Measurements from ENCODE around the gene ABHD10.
A peak's percentile ranks its signal among the peaks of the same experiment; 100 is the strongest.

ABHD10 gene

GRCh38 chr3:112000966-112001365 lies 22.1 kb downstream of the ABHD10 start:
- peak; percentile 89 for DNase-seq (ENCODE audit: low read depth, low spot score)

- peak; percentile 55 for DNase-seq (ENCODE audit: low read depth, low spot score)
Measured at GRCh38 chr3:112001526-112001925, 22.7 kb downstream of the ABHD10 start.

GRCh38 chr3:112002096-112002971 lies 23.5 kb downstream of the ABHD10 start:
- no peak for DNase-seq (ENCODE audit: low read depth, low spot score)

- no peak for DNase-seq (ENCODE audit: low read depth, low spot score)
Measured at GRCh38 chr3:112003321-112004080, 24.7 kb downstream of the ABHD10 start.

- DNase-seq (ENCODE audit: low read depth, low spot score) = no peak
Measured at GRCh38 chr3:112004187-112004586, 25.4 kb downstream of the ABHD10 start.

GRCh38 chr3:112004669-112005068 lies 25.8 kb downstream of the ABHD10 start:
- no peak for DNase-seq (ENCODE audit: low read depth, low spot score)

- DNase-seq (ENCODE audit: low read depth, low spot score) = no peak
Measured at GRCh38 chr3:112005091-112005672, 26.4 kb downstream of the ABHD10 start.

DNA sequence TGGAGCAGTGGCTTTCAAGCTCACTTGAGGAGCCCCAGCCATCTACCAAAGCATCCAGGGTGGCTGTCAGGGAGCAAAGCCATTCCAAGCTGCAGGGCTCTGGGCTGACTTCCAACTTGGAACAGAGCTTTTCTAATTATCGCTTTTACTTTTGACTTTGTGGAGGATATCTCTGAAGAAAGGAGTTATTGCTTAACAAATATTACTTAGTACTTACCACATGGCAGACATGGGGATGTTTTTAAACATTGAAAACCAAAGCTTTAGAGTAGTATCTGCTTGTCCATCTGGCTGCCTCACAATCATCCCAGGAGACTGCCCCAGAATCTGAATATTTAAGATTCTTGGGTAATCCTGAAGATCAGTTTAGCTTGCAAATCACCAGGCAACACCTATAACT lies 28.8 kb downstream of the ABHD10 start:
- DNase-seq (ENCODE audit: low read depth, low spot score) = peak; percentile 43

GRCh38 chr3:112009670-112010069 lies 30.8 kb downstream of the ABHD10 start:
- no peak for DNase-seq (ENCODE audit: low read depth, low spot score)

- no peak for DNase-seq (ENCODE audit: low read depth, low spot score)
Measured at GRCh38 chr3:112010636-112011035, 31.8 kb downstream of the ABHD10 start.

- no peak for DNase-seq (ENCODE audit: low read depth, low spot score)
Measured at GRCh38 chr3:112011376-112011940, 32.6 kb downstream of the ABHD10 start.

DNA sequence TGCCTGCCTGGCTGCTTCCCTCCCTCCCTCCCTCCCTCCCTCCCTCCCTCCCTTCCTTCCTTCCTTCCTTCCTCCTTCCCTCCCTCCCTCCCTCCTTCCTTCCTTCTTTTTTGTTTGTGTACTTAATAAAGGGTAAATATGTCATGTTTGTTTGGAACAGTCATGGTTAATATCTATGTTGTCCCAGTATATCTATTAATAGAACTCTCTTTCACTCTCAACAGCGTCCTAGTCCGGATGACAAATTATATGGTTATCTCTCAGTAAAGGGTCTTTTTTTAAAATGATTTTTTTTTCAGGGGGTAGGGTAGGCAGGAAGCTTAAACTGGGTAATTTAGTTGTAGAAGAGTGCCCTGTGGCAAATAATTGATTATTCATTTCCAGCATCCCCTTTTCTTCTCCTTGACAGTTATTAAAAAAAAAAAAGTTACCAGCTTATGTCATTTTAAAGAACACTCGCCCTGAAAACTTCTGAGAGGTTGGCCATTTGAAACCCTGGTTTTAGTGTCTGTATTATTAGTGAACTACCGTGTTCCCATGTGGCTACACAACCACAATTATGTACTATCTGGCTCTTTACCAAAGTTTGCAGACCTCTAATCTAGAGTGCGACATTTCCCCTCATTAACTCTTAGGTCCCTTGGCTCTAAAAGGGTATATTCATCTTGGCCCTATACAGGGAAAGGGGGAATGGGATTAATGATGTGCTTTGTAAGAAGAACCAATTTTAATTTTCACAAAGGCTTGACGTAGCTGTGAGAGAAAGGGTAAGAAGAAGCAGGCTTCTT lies 33.6 kb downstream of the ABHD10 start:
- DNase-seq (ENCODE audit: low read depth, low spot score) = no peak

DNA sequence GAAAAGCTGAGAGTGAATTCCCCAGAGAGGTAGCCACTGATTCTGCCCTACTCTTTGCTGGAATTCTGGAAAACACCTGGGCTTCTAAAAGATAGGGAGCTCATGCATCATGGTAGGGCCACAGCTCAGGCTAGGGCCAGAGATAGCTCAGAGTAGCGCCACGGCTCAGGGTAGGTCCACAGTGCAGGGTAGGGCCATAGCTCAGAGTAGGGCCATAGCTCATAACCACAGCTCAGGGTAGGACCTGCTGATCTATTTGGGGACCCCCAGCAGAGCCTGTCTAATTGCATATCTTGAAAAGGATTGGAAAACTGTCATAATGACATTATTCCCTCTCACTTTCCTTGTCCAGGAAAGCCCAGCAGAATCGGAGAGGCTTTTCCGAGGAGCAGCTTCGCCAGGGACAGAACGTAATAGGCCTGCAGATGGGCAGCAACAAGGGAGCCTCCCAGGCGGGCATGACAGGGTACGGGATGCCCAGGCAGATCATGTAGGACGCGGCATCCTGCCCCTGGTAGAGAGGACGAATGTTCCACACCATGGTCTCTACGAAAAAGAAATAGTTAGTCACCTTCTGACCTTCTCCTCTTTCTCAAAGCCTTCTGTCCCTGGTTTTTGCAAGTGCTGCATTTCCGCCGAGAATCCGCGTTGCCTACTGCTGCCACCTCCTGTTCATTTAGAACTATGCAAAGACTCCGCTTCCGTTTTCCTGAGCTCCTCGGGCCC lies 34.4 kb downstream of the ABHD10 start:
- DNase-seq (ENCODE audit: low read depth, low spot score) = peak; percentile 77

GRCh38 chr3:112013784-112014143 lies 34.9 kb downstream of the ABHD10 start:
- no peak for DNase-seq (ENCODE audit: low read depth, low spot score)

- DNase-seq (ENCODE audit: low read depth, low spot score) = no peak
Measured at GRCh38 chr3:112017091-112017490, 38.3 kb downstream of the ABHD10 start.

DNA sequence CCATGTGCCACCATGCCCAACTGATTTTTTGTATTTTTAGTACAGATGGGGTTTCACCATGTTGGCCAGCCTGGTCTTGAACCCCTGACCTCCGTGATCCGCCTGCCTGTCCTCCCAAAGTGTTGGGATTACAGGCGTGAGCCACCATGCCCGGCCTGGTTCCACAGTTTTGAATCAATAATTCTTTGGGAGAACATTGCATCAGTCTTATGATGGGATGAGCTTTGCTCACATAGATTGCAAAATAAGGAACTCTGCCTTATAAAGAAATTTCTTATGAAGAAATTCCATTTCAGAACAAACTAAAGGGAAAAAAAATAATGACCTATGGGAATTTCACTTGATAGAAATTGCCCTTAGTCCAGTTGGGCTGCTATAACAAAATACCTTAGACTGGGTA lies 39.9 kb downstream of the ABHD10 start:
- no peak for DNase-seq (ENCODE audit: low read depth, low spot score)

GRCh38 chr3:112019716-112020115 lies 40.9 kb downstream of the ABHD10 start:
- no peak for DNase-seq (ENCODE audit: low read depth, low spot score)

- DNase-seq (ENCODE audit: low read depth, low spot score) = no peak
Measured at GRCh38 chr3:112020674-112021085, 41.9 kb downstream of the ABHD10 start.

DNA sequence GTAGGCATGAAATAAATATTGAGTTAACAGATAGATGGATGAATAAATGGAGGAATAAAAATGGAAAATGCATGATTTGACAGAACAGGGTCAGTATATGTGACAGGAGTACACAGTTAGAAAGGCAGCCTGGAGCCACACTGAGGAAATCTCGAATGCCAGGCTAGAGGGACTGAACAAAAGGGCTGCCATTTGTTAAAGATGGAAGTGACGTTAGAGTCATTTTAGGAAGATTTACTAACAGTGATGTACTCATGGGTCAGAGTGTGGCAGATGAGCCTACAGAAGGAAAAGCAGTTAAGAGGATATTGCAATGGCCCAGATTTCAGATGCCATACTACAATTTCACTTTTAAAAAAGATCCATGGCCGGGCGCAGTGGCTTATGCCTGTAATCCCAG lies 48.3 kb downstream of the ABHD10 start:
- no peak for DNase-seq (ENCODE audit: low read depth, low spot score)

- DNase-seq (ENCODE audit: low read depth, low spot score) = no peak
Measured at GRCh38 chr3:112027826-112028225, 49.0 kb downstream of the ABHD10 start.

- DNase-seq (ENCODE audit: low read depth, low spot score) = no peak
Measured at GRCh38 chr3:112030901-112031300, 52.1 kb downstream of the ABHD10 start.
